Choroid plexus epithelial cell (primary cell): ENCODE measurements around the gene ADAMTS17.

ENCODE experiments used
- DNase-seq: peaks from one replicate; pipeline ENCODE4 v3.0.0-alpha.2; 2010; ENCODE audit warnings: low read depth
- H3K4me3 ChIP-seq: 2 replicates; pipeline ENCODE4 v1.5.1; 2011; ENCODE audit warnings: low read depth, mild to moderate bottlenecking, control low read depth, low read length, moderate library complexity
- CTCF ChIP-seq: conservative IDR thresholded peaks from 2 replicates; pipeline ENCODE4 v1.5.1; 2011; ENCODE audit warnings: low read depth, mild to moderate bottlenecking, control low read depth, inconsistent platforms, low read length, moderate library complexity

Gene ADAMTS17

GRCh38 chr15:100249096-100249815 is 92.5 kb downstream of the ADAMTS17 start:
- no peak for DNase-seq
- H3K4me3 ChIP-seq: no peak overlapping the region
- TF ChIP-seq CTCF: no peak

- H3K4me3 ChIP-seq: no peak overlapping the region
- DNase-seq: no peak
- TF ChIP-seq CTCF: no peak
Measured at GRCh38 chr15:100248236-100248635, 93.5 kb downstream of the ADAMTS17 start.

GRCh38 chr15:100247228-100248225 is 94.2 kb downstream of the ADAMTS17 start:
- no peak for TF ChIP-seq CTCF
- H3K4me3 ChIP-seq: no peak overlapping the region
- no peak for DNase-seq

- DNase-seq: no peak
- TF ChIP-seq CTCF: no peak
- H3K4me3 ChIP-seq: no peak overlapping the region
Measured at GRCh38 chr15:100245855-100246254, 95.9 kb downstream of the ADAMTS17 start.

- DNase-seq: no peak
- no peak for TF ChIP-seq CTCF
- H3K4me3 ChIP-seq: no peak overlapping the region
Measured at GRCh38 chr15:100245487-100245820, 96.3 kb downstream of the ADAMTS17 start.

- TF ChIP-seq CTCF: no peak
- no peak for DNase-seq
Measured at GRCh38 chr15:100244796-100245486, 96.8 kb downstream of the ADAMTS17 start.

More at GRCh38 chr15:100244796-100245486, 96.8 kb downstream of the ADAMTS17 start:
- no peak overlapping the region for H3K4me3 ChIP-seq
